ENCODE results near the gene KARS1.

DNA sequence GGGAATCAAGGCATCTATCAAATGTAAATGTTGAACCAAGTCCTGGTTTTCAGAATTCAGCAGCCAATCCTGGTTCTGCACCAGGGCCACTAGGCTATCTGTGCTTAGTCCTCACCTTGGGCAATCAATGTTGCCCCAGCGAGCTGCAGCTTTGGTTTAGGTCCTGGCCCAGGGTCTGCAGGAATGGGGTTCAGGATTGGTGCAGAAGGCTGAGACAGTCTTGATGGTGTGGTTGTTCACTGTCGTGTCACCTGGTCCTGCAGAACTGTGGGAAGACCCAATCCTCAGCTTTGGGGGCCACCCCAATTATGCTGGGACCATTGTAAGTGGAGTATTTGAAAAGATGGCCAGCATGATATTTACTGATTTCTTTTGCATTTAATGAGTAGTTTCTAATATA is 10.7 kb upstream of the KARS1 start:
- TF ChIP-seq CTCF (conservative IDR thresholded peaks at IDR 0.05; ENCODE audit: low read depth, low read length) (no peak), EZH2 (IDR thresholded peaks at IDR 0.05; ENCODE audit: borderline replicate concordance, low read depth, low read length, poor library complexity, severe bottlenecking) (no peak)

Measured in A673 (cell line).